ENCODE data around the gene STARD3NL.
"Not testable (repeated sequence)": the region's sequence is repeated elsewhere in the genome, so short reads cannot be mapped to it uniquely, and the experiment has no call there.

STARD3NL gene

DNA sequence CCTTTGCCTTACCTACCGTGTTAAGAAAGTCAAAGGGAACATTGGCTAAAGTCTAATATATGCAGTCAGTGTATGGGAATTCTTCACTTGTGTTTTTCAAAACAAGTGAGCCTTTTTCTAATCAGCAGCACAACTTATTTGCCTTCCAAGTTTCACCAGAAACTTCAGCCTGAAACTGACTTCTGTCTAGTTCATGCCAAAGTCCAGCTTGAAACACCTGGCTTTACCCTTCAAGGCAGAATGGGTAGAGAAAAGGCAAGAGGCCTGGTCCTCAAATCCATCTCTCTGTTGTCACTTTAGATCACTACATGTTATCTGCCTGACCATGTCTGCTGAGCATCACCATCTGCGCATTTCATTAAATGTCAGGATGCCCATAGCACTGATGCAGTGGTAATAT is 92.4 kb downstream of the STARD3NL start:
- DNase-seq = not testable (repeated sequence)

DNA sequence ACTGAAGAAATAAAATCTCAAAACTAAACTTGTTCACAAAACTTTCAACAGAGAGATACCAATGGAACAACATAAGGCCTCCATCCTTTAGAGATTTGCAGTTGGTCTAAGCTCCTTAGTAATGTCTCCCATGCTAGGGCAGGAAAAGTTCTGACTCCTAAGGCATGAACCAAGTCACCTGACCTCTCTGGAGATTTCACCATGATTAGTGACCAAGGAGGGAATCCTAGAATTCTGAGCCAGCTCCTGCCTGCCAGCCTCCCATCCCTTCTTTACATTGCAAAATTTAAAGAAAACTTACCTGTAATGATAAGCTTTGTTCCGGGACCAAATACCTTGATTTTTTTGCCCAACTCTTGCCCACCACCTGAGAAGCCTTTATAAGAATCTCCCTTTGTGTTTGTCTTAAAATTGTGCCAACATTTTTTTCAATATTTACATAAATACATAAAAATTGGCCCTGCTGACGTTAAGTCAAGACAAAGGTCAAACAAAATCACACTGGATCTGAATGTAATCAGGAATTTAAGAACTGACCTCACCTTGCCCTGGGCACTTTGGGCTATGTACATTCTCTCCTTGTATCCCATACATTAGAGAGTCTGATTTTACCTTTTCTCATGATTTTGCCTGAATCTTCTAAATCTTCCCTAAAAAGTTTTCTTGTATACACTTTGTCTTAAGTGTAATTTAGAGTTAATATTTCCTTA is 95.4 kb downstream of the STARD3NL start, which contains the start of gene TARP:
TARP (minus strand) TSS at position 351 of the 710 bp plus-strand sequence.
- DNase-seq = no peak

- no peak for DNase-seq
Measured at GRCh38 chr7:38274486-38274885, 96.4 kb downstream of the STARD3NL start.

DNA sequence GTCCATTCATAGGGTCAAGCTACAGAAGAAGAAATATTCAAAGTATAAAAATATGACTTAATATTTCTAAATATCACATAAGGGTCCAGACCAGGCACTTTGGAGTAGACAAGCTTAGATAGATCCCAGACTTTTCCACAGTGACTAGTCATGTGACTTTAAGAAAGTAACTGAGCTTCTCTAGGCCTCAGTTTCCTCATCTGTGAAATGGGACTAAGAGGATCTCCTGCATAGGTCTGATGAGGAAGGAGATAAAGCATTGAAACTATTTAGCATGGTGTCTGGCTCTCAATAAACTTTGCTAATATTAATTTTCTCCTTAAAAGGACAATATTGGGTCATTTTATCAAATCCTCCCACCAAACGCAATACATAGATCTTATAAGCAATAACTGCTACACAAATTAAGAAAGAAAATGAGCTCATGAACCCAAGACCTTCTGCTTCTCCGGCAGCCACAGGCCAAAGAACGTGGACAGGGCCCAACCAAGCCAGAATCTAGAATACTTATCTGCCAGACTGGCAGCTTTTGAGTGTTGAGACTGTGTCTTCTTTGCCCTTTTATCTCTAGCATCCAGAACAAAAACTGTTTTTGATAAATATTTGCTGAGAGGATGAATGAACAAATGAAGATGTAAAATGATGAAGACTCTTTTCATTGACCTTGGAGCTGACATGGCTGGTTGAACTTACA is 97.0 kb downstream of the STARD3NL start:
- DNase-seq = no peak

DNA sequence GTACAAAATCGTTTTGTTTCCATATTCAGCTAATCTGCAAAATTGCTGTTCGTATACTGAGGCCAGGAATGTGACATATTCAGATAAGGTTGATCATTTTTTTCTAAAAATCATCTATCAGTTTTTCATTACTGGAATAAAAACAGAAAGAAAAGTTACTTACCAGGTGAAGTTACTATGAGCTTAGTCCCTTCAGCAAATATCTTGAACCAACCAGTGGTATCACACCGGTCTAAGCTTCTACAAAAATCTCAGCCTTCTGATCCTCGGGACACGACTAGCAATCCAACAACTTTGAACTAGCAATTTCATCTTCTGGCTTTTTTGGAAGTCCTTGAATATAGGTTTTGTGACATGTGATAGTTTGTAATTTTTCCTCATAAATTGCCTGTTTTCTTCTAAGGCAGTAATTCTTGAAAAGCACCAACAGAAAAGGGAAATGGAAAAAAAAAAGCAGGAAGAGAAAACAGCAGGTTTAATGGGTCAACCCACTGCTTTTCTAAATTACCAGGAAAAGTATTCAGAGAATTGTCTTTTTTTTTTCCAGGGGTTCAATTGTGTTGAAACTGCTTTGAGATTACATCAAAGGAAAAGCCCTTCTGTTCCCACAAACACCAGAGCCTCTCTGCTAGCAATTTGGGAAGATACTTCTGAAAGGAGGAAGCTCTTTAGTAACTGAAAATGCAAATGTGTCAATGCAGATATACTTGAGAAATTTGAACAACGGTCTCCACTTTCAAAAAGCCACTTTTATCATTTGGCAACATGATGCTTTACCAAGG is 98.2 kb downstream of the STARD3NL start:
- no peak for DNase-seq

- no peak for DNase-seq
Measured at GRCh38 chr7:38280000-38280399, 102.0 kb downstream of the STARD3NL start.

Data from NCI-H1436 (cell line).